H1 (cell line): Measurements from ENCODE around the gene RABEP2. TPM values are rescaled to one million over a fixed set of nuclear protein-coding genes. Genes with fewer than 3 reads are reported as not detected.

Experiments
- CTCF ChIA-PET: fragments of 300-600 bp; sonication (Branson Sonifier 250); formaldehyde crosslinking; loops from one replicate; lab custom pipeline; 2021; ENCODE audit not compliant: partially characterized antibody; lab: Charles Lee
- POLR2A ChIA-PET: fragments of 300-600 bp; sonication (Branson Sonifier 250); formaldehyde crosslinking; loops from one replicate; lab custom pipeline; 2021; ENCODE audit warnings: inconsistent platforms; ENCODE audit not compliant: partially characterized antibody; lab: Charles Lee
- DNase-seq, 2 experiments: peaks; one replicate each; pipeline versions ENCODE4 v3.0.0 to v3.0.0-alpha.2; 2010 to 2022; ENCODE audit warnings: low spot score in 2 of 2, low read depth in 1 of 2, mixed read lengths in 1 of 2
- FAIRE-seq: peaks from 2 replicates; lab custom pipeline; 2011; peaks lifted over from hg19 to GRCh38; lab: Jason Lieb, UNC
- H2AFZ ChIP-seq: 2 replicates; pipeline ENCODE4 v1.8.1; 2012; ENCODE audit warnings: low read length, inconsistent platforms
- H2AK5ac ChIP-seq: 2 replicates; pipeline ENCODE4 v1.6.1; 2013; ENCODE audit warnings: low read depth, low read length
- H2BK120ac ChIP-seq: replicated peaks from 2 replicates; pipeline ENCODE3; 2013; ENCODE audit warnings: low read depth, low read length, inconsistent platforms
- H2BK12ac ChIP-seq: 2 replicates; pipeline ENCODE4 v1.6.1; 2013; ENCODE audit warnings: low read depth, low read length
- H2BK15ac ChIP-seq: 2 replicates; pipeline ENCODE4 v1.6.1; 2013; ENCODE audit warnings: low read length
- H2BK20ac ChIP-seq: 2 replicates; pipeline ENCODE4 v1.6.1; 2013; ENCODE audit warnings: low read length
- H2BK5ac ChIP-seq: 2 replicates; pipeline ENCODE4 v1.6.1; 2013; ENCODE audit warnings: low read depth, low read length
- H3K14ac ChIP-seq: 2 replicates; pipeline ENCODE4 v1.6.1; 2013; ENCODE audit warnings: inconsistent platforms; ENCODE audit not compliant: insufficient read length
- H3K18ac ChIP-seq: 2 replicates; pipeline ENCODE4 v1.6.1; 2013; ENCODE audit warnings: low read length; ENCODE audit errors: extremely low read depth
- H3K23ac ChIP-seq: 2 replicates; pipeline ENCODE4 v1.6.1; 2013; ENCODE audit warnings: inconsistent platforms; ENCODE audit not compliant: insufficient read length
- H3K23me2 ChIP-seq: 2 replicates; pipeline ENCODE4 v1.6.1; 2013; ENCODE audit warnings: low read depth, low read length
- H3K27ac ChIP-seq: 2 replicates; pipeline ENCODE4 v1.6.1; 2011; ENCODE audit warnings: low read depth, low read length, inconsistent platforms
- H3K27me3 ChIP-seq, 4 experiments: replicated peaks in 1 of 4; 1 replicate in 1 of 4; 2 replicates in 3 of 4; pipeline versions ENCODE4 v1.6.1 to v1.8.1; 2011 to 2013; ENCODE audit warnings: low read length in 3 of 4, mild to moderate bottlenecking in 3 of 4, inconsistent platforms in 2 of 4, mixed read lengths in 2 of 4, moderate library complexity in 1 of 4; ENCODE audit not compliant: control insufficient read depth in 3 of 4, insufficient read depth in 3 of 4; ENCODE audit errors: extremely low read depth in 1 of 4
- H3K36me3 ChIP-seq, 4 experiments: 2 replicates each; pipeline versions ENCODE4 v1.6.1 to v1.8.1; 2011 to 2013; ENCODE audit warnings: mild to moderate bottlenecking in 4 of 4, low read length in 3 of 4, moderate library complexity in 2 of 4, control low read depth in 1 of 4, inconsistent platforms in 1 of 4; ENCODE audit not compliant: insufficient read depth in 4 of 4, control insufficient read depth in 2 of 4
- H3K4ac ChIP-seq: replicated peaks from 2 replicates; pipeline ENCODE3; 2013; ENCODE audit warnings: low read length, low read depth, mixed read lengths, inconsistent platforms; ENCODE audit not compliant: insufficient read length
- H3K4me1 ChIP-seq, 4 experiments: replicated peaks in 1 of 4; 1 replicate in 1 of 4; 2 replicates in 3 of 4; pipeline versions ENCODE4 v1.6.1 to v1.8.1; 2011 to 2013; ENCODE audit warnings: low read length in 3 of 4, inconsistent platforms in 2 of 4, mixed read lengths in 1 of 4; ENCODE audit not compliant: insufficient read depth in 4 of 4, control insufficient read depth in 3 of 4
- H3K4me2 ChIP-seq, 2 experiments: 2 replicates each; pipeline versions ENCODE4 v1.6.1 to v1.8.1; 2011 to 2013; ENCODE audit warnings: low read depth in 2 of 2, low read length in 2 of 2, control low read depth in 1 of 2, inconsistent platforms in 1 of 2, mild to moderate bottlenecking in 1 of 2; ENCODE audit not compliant: insufficient read depth in 1 of 2
- H3K4me3 ChIP-seq, 4 experiments: fragments of 200-600, 300-600 bp in 1 of 4; sonication (generic), shearing (Covaris generic), sonication (Bioruptor Twin) in 1 of 4; 2 replicates each; pipeline versions ENCODE4 v1.5.1 to v1.8.1; 2011 to 2016; ENCODE audit warnings: low read length in 4 of 4, low read depth in 3 of 4, control low read depth in 2 of 4, inconsistent platforms in 2 of 4, mild to moderate bottlenecking in 2 of 4, mixed read lengths in 1 of 4, moderate library complexity in 1 of 4; ENCODE audit not compliant: insufficient read depth in 2 of 4; ENCODE audit errors: extremely low read depth in 1 of 4
- H3K56ac ChIP-seq: replicated peaks from 2 replicates; pipeline ENCODE3; 2013; ENCODE audit warnings: low read depth, mild to moderate bottlenecking, mixed read lengths, low read length, inconsistent platforms; ENCODE audit not compliant: insufficient read length
- H3K79me1 ChIP-seq: 2 replicates; pipeline ENCODE4 v1.6.1; 2013; ENCODE audit warnings: low read depth, low read length, control low read depth
- H3K79me2 ChIP-seq, 2 experiments: 2 replicates each; pipeline versions ENCODE4 v1.6.1 to v1.8.1; 2012 to 2013; ENCODE audit warnings: low read length in 2 of 2, mild to moderate bottlenecking in 2 of 2, inconsistent platforms in 1 of 2; ENCODE audit not compliant: insufficient read depth in 2 of 2, control insufficient read depth in 1 of 2
- H3K9ac ChIP-seq, 4 experiments: replicated peaks in 1 of 4; 1 replicate in 1 of 4; 2 replicates in 3 of 4; pipeline versions ENCODE4 v1.6.1 to v1.8.1; 2011 to 2013; ENCODE audit warnings: low read depth in 3 of 4, low read length in 3 of 4, control low read depth in 2 of 4, mild to moderate bottlenecking in 2 of 4, moderate library complexity in 2 of 4, inconsistent platforms in 1 of 4; ENCODE audit errors: extremely low read depth in 1 of 4
- H3K9me3 ChIP-seq, 2 experiments: 2 replicates each; pipeline versions ENCODE4 v1.6.1 to v1.8.1; 2012 to 2013; ENCODE audit warnings: mild to moderate bottlenecking in 2 of 2, moderate library complexity in 2 of 2, control low read depth in 1 of 2, inconsistent platforms in 1 of 2, low read depth in 1 of 2, low read length in 1 of 2, mixed read lengths in 1 of 2; ENCODE audit not compliant: insufficient read depth in 2 of 2
- H4K20me1 ChIP-seq, 2 experiments: replicated peaks in 1 of 2; 2 replicates each; pipeline versions ENCODE3 to v1.8.1; 2011 to 2013; ENCODE audit warnings: inconsistent platforms in 2 of 2, low read length in 2 of 2, mild to moderate bottlenecking in 1 of 2; ENCODE audit not compliant: insufficient read depth in 2 of 2, control insufficient read depth in 1 of 2
- H4K5ac ChIP-seq: 2 replicates; pipeline ENCODE4 v1.6.1; 2013; ENCODE audit warnings: low read length, low read depth, mixed read lengths, inconsistent platforms; ENCODE audit not compliant: insufficient read length
- H4K8ac ChIP-seq: 2 replicates; pipeline ENCODE4 v1.8.0; 2013; ENCODE audit warnings: mild to moderate bottlenecking, moderate library complexity, low read length, inconsistent platforms; ENCODE audit not compliant: insufficient read depth; ENCODE audit errors: extremely low read depth
- H4K91ac ChIP-seq: replicated peaks from 2 replicates; pipeline ENCODE3; 2013; ENCODE audit warnings: low read length, mixed read lengths, inconsistent platforms; ENCODE audit not compliant: insufficient read length
- BCL11A ChIP-seq, 2 experiments: IDR thresholded peaks; one replicate each; pipeline ENCODE4 v1.6.1; 2011; ENCODE audit warnings: low read depth in 2 of 2, low read length in 2 of 2, mild to moderate bottlenecking in 2 of 2
- CTCF ChIP-seq, 3 experiments: IDR thresholded peaks; 1 replicate in 2 of 3; 2 replicates in 1 of 3; pipeline versions ENCODE4 v1.5.1 to v1.6.1; 2011; ENCODE audit warnings: low read length in 3 of 3, mild to moderate bottlenecking in 3 of 3, inconsistent platforms in 2 of 3, low read depth in 1 of 3, moderate library complexity in 1 of 3; ENCODE audit not compliant: insufficient read depth in 1 of 3; ENCODE audit errors: control extremely low read depth in 1 of 3
- EGR1 ChIP-seq: IDR thresholded peaks from 2 replicates; pipeline ENCODE4 v1.6.1; 2011; ENCODE audit warnings: low read depth, low read length, borderline replicate concordance
- FOSL1 ChIP-seq: IDR thresholded peaks from 2 replicates; pipeline ENCODE4 v1.6.1; 2011; ENCODE audit warnings: mild to moderate bottlenecking, low read depth, low read length, moderate library complexity; ENCODE audit not compliant: insufficient read depth
- MAX ChIP-seq: IDR thresholded peaks from 2 replicates; pipeline ENCODE4 v1.6.1; 2012; ENCODE audit warnings: inconsistent platforms
- PHF8 ChIP-seq: fragments of 200-600 bp; sonication (generic); conservative IDR thresholded peaks from 2 replicates; pipeline ENCODE4 v1.7.1; 2012; ENCODE audit warnings: low read depth, mild to moderate bottlenecking, inconsistent platforms, low read length, moderate library complexity
- POLR2A ChIP-seq, 2 experiments: IDR thresholded peaks; 1 replicate in 1 of 2; 2 replicates in 1 of 2; pipeline ENCODE4 v1.6.1; 2011; ENCODE audit warnings: low read depth in 2 of 2, low read length in 2 of 2, mild to moderate bottlenecking in 2 of 2; ENCODE audit errors: control extremely low read depth in 1 of 2
- YY1 ChIP-seq: IDR thresholded peaks from 2 replicates; pipeline ENCODE4 v1.6.1; 2011; ENCODE audit warnings: low read depth, mild to moderate bottlenecking, low read length
- WGBS, 2 experiments: shearing (Covaris generic) in 1 of 2; methylation state at CpG; one replicate each; pipeline versions ENCODE4 v1.1.6 to v1.1.7; 2013 to 2015; ENCODE audit warnings: low lambda C conversion rate in 2 of 2, mixed read lengths in 2 of 2, inconsistent platforms in 1 of 2, low coverage in 1 of 2, missing lambda C conversion rate in 1 of 2; ENCODE audit not compliant: insufficient replicate concordance in 2 of 2, insufficient coverage in 1 of 2, insufficient read length in 1 of 2; ENCODE audit errors: extremely low coverage in 1 of 2, missing lambda C conversion rate in 1 of 2; 5-methylcytosine and 5-hydroxymethylcytosine counted together
- polyA plus RNA-seq, 7 experiments: library from polyadenylated mRNA; depleted of rRNA in 3 of 7; stranded (reverse) in 5 of 7; unstranded in 2 of 7; fragments of >200 nt in 5 of 7; fragments of 200-250 nt in 2 of 7; gene quantifications; 1 replicate in 5 of 7; 2 replicates in 1 of 7; 4 replicates in 1 of 7; pipeline versions ENCODE4 v1.2.1 to v1.2.3, GENCODE V29; 2011 to 2013; ENCODE audit warnings: missing spikeins in 2 of 7, mixed read lengths in 2 of 7
- total RNA-seq: library from RNA; stranded (reverse); fragmentation: NEBNext Ultra II Directional; extraction: Animal tissue kit (Norgen Biotek cat#: 25700); gene quantifications from 2 replicates; pipeline ENCODE4 v1.2.1, GENCODE V29; 2021

The RABEP2 gene
- total and polyA plus RNA-seq, 2 of the 8 experiments (the other 6 are each of a cell fraction or from before 2014, with no cell fraction given): 10.4 to 14.9 TPM

GRCh38 chr16:28882551-28883160 is 42.4 kb downstream of the RABEP2 start:
- peaks cover 0 to 29% (median 23%) of the 10 kb centered on the region in 4 experiments; a peak in 6 of 7 replicates for H3K4me1 ChIP-seq
- H3K4me3 ChIP-seq: no peak overlapping the region
- H4K20me1 ChIP-seq: no peaks in the 10 kb centered on the region
- DNase-seq: no peak
- no peaks in the 10 kb centered on the region for H3K9me3 ChIP-seq
- no peak overlapping the region for H4K5ac ChIP-seq
- no peak overlapping the region for H3K14ac ChIP-seq
- H3K23ac ChIP-seq: no peak overlapping the region
- H3K56ac ChIP-seq: no peak overlapping the region
- peaks cover 0 to 8% (median 7%) of the 10 kb centered on the region in 4 experiments; a peak in 2 of 7 replicates for H3K27me3 ChIP-seq
- H2AFZ ChIP-seq: no peak overlapping the region
- H3K23me2 ChIP-seq: peaks cover 13% of the 10 kb centered on the region
- peak overlapping the region; percentile 72 for H4K91ac ChIP-seq
- POLR2A ChIA-PET: interaction anchor here (0.5 to 2.2 kb wide), 13 partner anchors 10 to 91 kb away, joined by 3 to 12 read pairs (median 3); partner anchors contain the start of genes ATXN2L, NFATC2IP, SH2B1 and TUFM
- CTCF ChIA-PET: interaction anchor here (0.8 to 5.3 kb wide), 4 partner anchors 9 to 90 kb away, joined by 3 to 32 read pairs (median 8); no protein-coding TSS in a partner anchor
- H3K4me2 ChIP-seq: peak overlapping the region; percentile 4 to 45; a peak in 1 of 4 replicates
- H4K8ac ChIP-seq: peak overlapping the region; percentile 19
- H3K9ac ChIP-seq: no peak overlapping the region; a peak in 2 of 7 replicates
- 0 out of 2 replicates have a peak overlapping the region, but pooled peaks have one; percentile 86 for H2BK20ac ChIP-seq
- no peak overlapping the region for H2BK120ac ChIP-seq
- peak overlapping the region; percentile 69; the same call in 1 of the 2 replicates for H2BK5ac ChIP-seq
- no peaks in the 10 kb centered on the region; the same call in none of the 2 replicates for H3K79me1 ChIP-seq
- no peak for FAIRE-seq
- H2BK12ac ChIP-seq: peak overlapping the region; percentile 45; the same call in 1 of the 2 replicates
- no peak overlapping the region for H3K4ac ChIP-seq
- H3K27ac ChIP-seq: no peak overlapping the region
- H2AK5ac ChIP-seq: no peak overlapping the region
- H3K36me3 ChIP-seq: no peaks in the 10 kb centered on the region
- peak overlapping the region; percentile 29; the same call in 1 of the 2 replicates for H2BK15ac ChIP-seq
- H3K79me2 ChIP-seq: no peaks in the 10 kb centered on the region
- WGBS, 2 experiments: 74% methylated on average over 13 of the region's 24 CpGs; no CpG with 5 or more reads in 1 of the 2 experiments
- H3K18ac ChIP-seq: peak overlapping the region; percentile 7
- TF ChIP-seq PHF8: no peak
- peak; percentile 33 to 53 (median 45) for TF ChIP-seq CTCF (IDR thresholded peaks at IDR 0.05; ENCODE audit: control extremely low read depth in 1 of 3, insufficient read depth in 1 of 3, low read depth in 1 of 3, low read length in 3 of 3)
- TF ChIP-seq BCL11A (IDR thresholded peaks at IDR 0.05; ENCODE audit: low read depth in 2 of 2, low read length in 2 of 2): no peak
- TF ChIP-seq YY1: no peak
- no peak for TF ChIP-seq POLR2A (IDR thresholded peaks at IDR 0.05; ENCODE audit: control extremely low read depth in 1 of 2, low read depth in 2 of 2, low read length in 2 of 2)
- peak; percentile 32; the same call in 1 of the 2 replicates for TF ChIP-seq MAX
- TF ChIP-seq FOSL1: no peak
- TF ChIP-seq EGR1: no peak
